ENCODE measurements around the gene PLK3.

DNA sequence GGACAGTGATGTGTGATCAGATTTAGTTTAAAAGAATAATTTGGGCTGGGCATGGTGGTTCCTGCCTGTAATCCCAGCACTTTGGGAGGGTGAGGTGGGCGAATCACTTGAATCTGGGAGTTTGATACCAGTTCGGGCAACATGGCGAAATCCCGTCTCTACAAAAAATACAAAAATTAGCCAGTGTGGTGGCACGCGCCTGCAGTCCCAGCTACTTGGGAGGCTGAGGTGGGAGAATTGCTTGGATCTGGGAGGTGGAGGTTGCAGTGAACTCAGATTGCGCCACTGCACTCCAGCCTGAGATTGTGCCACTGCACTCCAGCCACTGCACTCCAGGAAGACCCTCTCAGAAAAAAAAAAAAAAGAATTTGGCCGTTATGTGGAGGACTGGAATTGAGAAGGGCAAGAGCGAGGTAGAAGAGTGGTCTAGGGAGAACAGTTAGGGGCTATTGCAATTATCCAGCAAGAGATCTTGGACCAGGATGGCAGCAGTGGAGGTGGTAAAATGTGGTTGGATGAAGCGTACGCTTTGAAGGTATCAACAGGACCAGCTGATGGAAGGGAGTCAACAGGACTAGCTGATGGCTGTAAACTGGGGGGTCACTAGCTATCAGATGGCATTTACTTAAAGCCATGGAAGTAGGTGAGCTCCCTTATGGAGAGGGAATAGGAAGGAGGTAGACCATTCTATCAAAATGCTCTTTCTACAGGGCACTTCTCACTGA is 17.8 kb downstream of the PLK3 start:
- TF ChIP-seq POLR2A (IDR thresholded peaks at IDR 0.05; ENCODE audit: low read depth, low read length): no peak
- TF ChIP-seq CTCF (conservative IDR thresholded peaks at IDR 0.05; ENCODE audit: low read depth, low read length): no peak
- TF ChIP-seq BHLHE40 (IDR thresholded peaks at IDR 0.05; ENCODE audit: low read depth, low read length): no peak
